A549 (cell line): Measurements from ENCODE around the gene PLOD2. TPM values are rescaled to one million over a fixed set of nuclear protein-coding genes. Genes with fewer than 3 reads are reported as not detected.

Experiments used
- ATAC-seq, 2 experiments: fragments of 200-7000 bp in 1 of 2; fragments of >200 bp in 1 of 2; cut with Nextera tagmentation in 1 of 2; cut with Tn5 transposase in 1 of 2; 3 replicates each; pipeline versions ENCODE4 v1.8.0 to v1.9.1; 2018 to 2020; ENCODE audit warnings: mild to moderate bottlenecking in 1 of 2, moderate library complexity in 1 of 2
- CTCF ChIA-PET: fragments of 300-600 bp; sonication (Branson Sonifier 250); formaldehyde crosslinking; extraction: SDS; loops from one replicate; lab custom pipeline; 2021; ENCODE audit warnings: antibody characterized with exemption, inconsistent platforms; lab: Yijun Ruan, JAX
- POLR2A ChIA-PET: fragments of 350-600 bp; formaldehyde crosslinking; extraction: SDS; loops from one replicate; lab custom pipeline; 2021; ENCODE audit warnings: antibody characterized with exemption, inconsistent platforms; lab: Yijun Ruan, JAX
- DNase-seq, 2 experiments: peaks; one replicate each; pipeline versions ENCODE4 v3.0.0 to v3.0.0-alpha.2; 2011 to 2016; ENCODE audit warnings: low read depth in 1 of 2, low spot score in 1 of 2
- FAIRE-seq: peaks from 2 replicates; lab custom pipeline; 2011; peaks lifted over from hg19 to GRCh38; lab: Jason Lieb, UNC
- H3K27ac ChIP-seq, 2 experiments: fragments of >200 bp; sonication (Bioruptor Twin); formaldehyde crosslinking; 3 replicates each; pipeline ENCODE4 v1.5.1; 2016 to 2017
- H3K4me1 ChIP-seq: fragments of >200 bp; sonication (Bioruptor Twin); formaldehyde crosslinking; 3 replicates; pipeline ENCODE4 v1.6.1; 2016
- H3K4me2 ChIP-seq: fragments of >200 bp; sonication (Bioruptor Twin); formaldehyde crosslinking; 3 replicates; pipeline ENCODE4 v1.6.1; 2016
- H3K4me3 ChIP-seq: fragments of >200 bp; sonication (Bioruptor Twin); formaldehyde crosslinking; 3 replicates; pipeline ENCODE4 v1.5.1; 2016
- H3K9me3 ChIP-seq: fragments of >200 bp; sonication (Bioruptor Twin); formaldehyde crosslinking; 3 replicates; pipeline ENCODE4 v1.6.1; 2016
- ATOH8 ChIP-seq: fragments of 250-450 bp; sonication (Bioruptor Pico); IDR thresholded peaks from 2 replicates; pipeline ENCODE4 v1.5.0; 2020; ENCODE audit warnings: low read depth, mild to moderate bottlenecking, moderate library complexity
- CBX2 ChIP-seq: fragments of 200-600 bp; sonication (generic); IDR thresholded peaks from 2 replicates; pipeline ENCODE4 v1.6.1; 2016; ENCODE audit warnings: low read depth, mild to moderate bottlenecking, borderline replicate concordance
- CEBPB ChIP-seq, 2 experiments: fragments of >200 bp in 1 of 2; sonication (Bioruptor Twin) in 1 of 2; formaldehyde crosslinking in 1 of 2; IDR thresholded peaks; 2 replicates each; pipeline ENCODE4 v1.6.1; 2012 to 2016
- ESRRA ChIP-seq: fragments of 150-350 bp; IDR thresholded peaks from 2 replicates; pipeline ENCODE4 v1.6.1; 2014; ENCODE audit warnings: mild to moderate bottlenecking, low read length, borderline replicate concordance
- FOSL2 ChIP-seq, 2 experiments: fragments of 450-650 bp in 1 of 2; fragments of >200 bp in 1 of 2; sonication (Bioruptor Twin) in 1 of 2; formaldehyde crosslinking; IDR thresholded peaks; 2 replicates each; pipeline versions ENCODE4 v1.5.0 to v1.6.1; 2016 to 2020; ENCODE audit warnings: mild to moderate bottlenecking in 1 of 2, moderate library complexity in 1 of 2
- GATA3 ChIP-seq: IDR thresholded peaks from 2 replicates; pipeline ENCODE4 v1.6.1; 2012; ENCODE audit warnings: borderline replicate concordance
- HDAC2 ChIP-seq: fragments of 200-600 bp; sonication (generic); IDR thresholded peaks from 2 replicates; pipeline ENCODE4 v1.6.1; 2016
- HES2 ChIP-seq: fragments of >200 bp; sonication (Bioruptor Twin); formaldehyde crosslinking; IDR thresholded peaks from 2 replicates; pipeline ENCODE4 v1.6.1; 2016
- HEYL ChIP-seq: fragments of 250-450 bp; sonication (Bioruptor Pico); IDR thresholded peaks from 2 replicates; pipeline ENCODE4 v1.8.0; 2021; ENCODE audit warnings: mild to moderate bottlenecking, moderate library complexity
- HOXA7 ChIP-seq: fragments of 250-450 bp; sonication (Bioruptor Pico); IDR thresholded peaks from 2 replicates; pipeline ENCODE4 v1.5.0; 2020; ENCODE audit warnings: mild to moderate bottlenecking, moderate library complexity
- KDM5A ChIP-seq: fragments of 200-600 bp; sonication (generic); IDR thresholded peaks from 2 replicates; pipeline ENCODE4 v1.6.1; 2016; ENCODE audit warnings: antibody characterized with exemption, mild to moderate bottlenecking
- POLR2A ChIP-seq: IDR thresholded peaks from 2 replicates; pipeline ENCODE4 v1.6.1; 2012; ENCODE audit warnings: mild to moderate bottlenecking, low read length
- POLR2AphosphoS2 ChIP-seq: conservative IDR thresholded peaks from 2 replicates; pipeline ENCODE4 v1.6.1; 2012; ENCODE audit warnings: low read length, improper control_type of control experiment, inconsistent platforms
- REST ChIP-seq: fragments of 200-600 bp; sonication (generic); IDR thresholded peaks from 2 replicates; pipeline ENCODE4 v1.6.1; 2016; ENCODE audit warnings: antibody characterized with exemption, mild to moderate bottlenecking, moderate library complexity
- ZSCAN20 ChIP-seq: fragments of 250-450 bp; sonication (Bioruptor Pico); IDR thresholded peaks from 2 replicates; pipeline ENCODE4 v1.8.0; 2022; ENCODE audit warnings: mild to moderate bottlenecking, moderate library complexity
- WGBS: methylation state at CpG from one replicate; pipeline ENCODE4 v1.1.6; 2017; ENCODE audit errors: missing lambda C conversion rate; 5-methylcytosine and 5-hydroxymethylcytosine counted together
- polyA plus RNA-seq, 4 experiments: library from polyadenylated mRNA; depleted of rRNA in 3 of 4; stranded (reverse); fragments of >200 nt; fragmentation: RNase III in 1 of 4; extraction: RNeasy Plus Mini Kit Qiagen cat#74134 plus additional on column Dnase treatment in 1 of 4; gene quantifications; 2 replicates in 3 of 4; 3 replicates in 1 of 4; pipeline ENCODE4 v1.2.3, GENCODE V29; 2011 to 2017
- TF ChIP-seq, protein P1 (sequence below): IDR thresholded peaks from 2 replicates; pipeline ENCODE4 v1.6.1; 2012

The PLOD2 gene
- polyA plus RNA-seq, 2 of the 4 experiments (the other 2 are of a cell fraction), result 159 to 174 TPM

DNA sequence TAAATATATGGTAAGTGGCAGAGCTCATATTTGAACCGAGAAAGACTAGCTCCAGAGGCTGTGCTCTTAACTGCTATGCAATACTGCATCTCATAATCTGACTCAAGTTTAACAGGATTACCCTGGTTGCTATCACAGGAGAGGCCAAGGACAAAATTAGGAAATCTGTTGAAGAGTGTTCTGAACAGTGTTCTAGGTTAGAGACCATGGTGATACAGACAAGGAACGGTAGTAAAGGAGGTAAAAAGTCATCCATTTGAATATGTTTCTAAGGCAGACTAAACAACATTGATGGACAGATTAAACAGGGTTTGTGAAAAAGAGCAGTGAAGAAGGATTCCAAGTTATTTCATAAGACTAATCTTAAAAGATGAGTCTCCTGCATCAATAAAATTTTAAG, 22.1 kb downstream of the PLOD2 start:
- H3K4me1 ChIP-seq, result peaks cover 85% of the 10 kb centered on the region
- ATAC-seq (peak in 1 of 2 experiments; percentile 9; a peak in 1 of 6 replicates), DNase-seq (no peak), FAIRE-seq (no peak)
- H3K4me3 ChIP-seq, result no peak overlapping the region
- CTCF ChIA-PET, result interaction anchor here (0.8 to 1.6 kb wide), 3 partner anchors 13 to 439 kb away, joined by 3 read pairs; no protein-coding TSS in a partner anchor
- POLR2A ChIA-PET, result no interaction called here
- no peak overlapping the region for H3K27ac ChIP-seq
- no peak overlapping the region for H3K4me2 ChIP-seq
- TF ChIP-seq REST, result no peak
- no peak for TF ChIP-seq GATA3
- TF ChIP-seq FOSL2 (IDR thresholded peaks at IDR 0.05), result no peak
- no peak for TF ChIP-seq FOSL2 (CRISPR knock-in tag; IDR thresholded peaks at IDR 0.05)
- no peak for TF ChIP-seq ATOH8 (CRISPR knock-in tag)
- no peak for TF ChIP-seq HOXA7 (CRISPR knock-in tag)
- TF ChIP-seq HES2, result no peak
- TF ChIP-seq, protein P1, sequence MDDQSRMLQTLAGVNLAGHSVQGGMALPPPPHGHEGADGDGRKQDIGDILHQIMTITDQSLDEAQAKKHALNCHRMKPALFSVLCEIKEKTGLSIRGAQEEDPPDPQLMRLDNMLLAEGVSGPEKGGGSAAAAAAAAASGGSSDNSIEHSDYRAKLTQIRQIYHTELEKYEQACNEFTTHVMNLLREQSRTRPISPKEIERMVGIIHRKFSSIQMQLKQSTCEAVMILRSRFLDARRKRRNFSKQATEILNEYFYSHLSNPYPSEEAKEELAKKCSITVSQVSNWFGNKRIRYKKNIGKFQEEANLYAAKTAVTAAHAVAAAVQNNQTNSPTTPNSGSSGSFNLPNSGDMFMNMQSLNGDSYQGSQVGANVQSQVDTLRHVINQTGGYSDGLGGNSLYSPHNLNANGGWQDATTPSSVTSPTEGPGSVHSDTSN, result no peak
- TF ChIP-seq POLR2AphosphoS2, result no peak
- no peak for TF ChIP-seq ESRRA
- TF ChIP-seq HEYL (CRISPR knock-in tag), result no peak
- TF ChIP-seq KDM5A, result no peak
- TF ChIP-seq POLR2A, result no peak
- no peak for TF ChIP-seq ZSCAN20 (CRISPR knock-in tag)
- H3K9me3 ChIP-seq, result no peaks in the 10 kb centered on the region
- 83% methylated on average over 2 of the region's 2 CpGs for WGBS

- no peak for ATAC-seq
- Histone ChIP-seq H3K27ac (no peak overlapping the region), H3K9me3 (no peaks in the 10 kb centered on the region), H3K4me1 (peaks cover 85% of the 10 kb centered on the region), H3K4me3 (no peak overlapping the region)
- POLR2A ChIA-PET, result no interaction called here
- FAIRE-seq, result no peak
- no peak for DNase-seq
- no peak for TF ChIP-seq CBX2
- no peak for TF ChIP-seq HES2
- peak; percentile 13 to 56; a peak in 2 of 4 replicates for TF ChIP-seq CEBPB (IDR thresholded peaks at IDR 0.05)
- no peak for TF ChIP-seq HDAC2
- TF ChIP-seq, all 56 proteins: peak for 1
- CTCF ChIA-PET, result interaction anchor here (0.9 kb wide), 1 partner anchor 10 kb away, joined by 3 read pairs; no protein-coding TSS in a partner anchor
- WGBS, result 64% methylated on average over 3 of the region's 3 CpGs
- peak overlapping the region; percentile 25; the same call in 1 of the 3 replicates for H3K4me2 ChIP-seq
These were observed 24.3 kb downstream of the PLOD2 start for GRCh38 chr3:146136647-146137046.
